ENCODE results near the gene DGLUCY.

Gene DGLUCY, protein sequence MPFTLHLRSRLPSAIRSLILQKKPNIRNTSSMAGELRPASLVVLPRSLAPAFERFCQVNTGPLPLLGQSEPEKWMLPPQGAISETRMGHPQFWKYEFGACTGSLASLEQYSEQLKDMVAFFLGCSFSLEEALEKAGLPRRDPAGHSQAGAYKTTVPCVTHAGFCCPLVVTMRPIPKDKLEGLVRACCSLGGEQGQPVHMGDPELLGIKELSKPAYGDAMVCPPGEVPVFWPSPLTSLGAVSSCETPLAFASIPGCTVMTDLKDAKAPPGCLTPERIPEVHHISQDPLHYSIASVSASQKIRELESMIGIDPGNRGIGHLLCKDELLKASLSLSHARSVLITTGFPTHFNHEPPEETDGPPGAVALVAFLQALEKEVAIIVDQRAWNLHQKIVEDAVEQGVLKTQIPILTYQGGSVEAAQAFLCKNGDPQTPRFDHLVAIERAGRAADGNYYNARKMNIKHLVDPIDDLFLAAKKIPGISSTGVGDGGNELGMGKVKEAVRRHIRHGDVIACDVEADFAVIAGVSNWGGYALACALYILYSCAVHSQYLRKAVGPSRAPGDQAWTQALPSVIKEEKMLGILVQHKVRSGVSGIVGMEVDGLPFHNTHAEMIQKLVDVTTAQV

DNA sequence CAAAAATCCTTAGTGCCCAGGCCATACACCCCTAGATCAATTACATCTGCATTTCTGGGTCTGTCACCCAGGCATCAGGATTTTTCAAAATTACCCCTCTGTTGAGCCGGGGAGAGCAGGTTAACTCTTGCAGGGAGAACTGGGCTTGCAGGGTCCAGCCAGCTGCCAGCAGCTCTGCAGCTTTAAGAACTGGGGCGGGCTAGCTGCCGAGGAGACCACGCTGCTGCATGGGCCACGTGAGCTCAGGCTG, at the start of gene DGLUCY:
Gene DGLUCY, plus strand, starts transcription at position 245 of the 250 bp plus-strand sequence. CDS start 46,222 bp downstream, outside the sequence.
- DNase-seq (ENCODE audit: extremely low read depth, low read depth): no peak
- TF ChIP-seq, protein P1, sequence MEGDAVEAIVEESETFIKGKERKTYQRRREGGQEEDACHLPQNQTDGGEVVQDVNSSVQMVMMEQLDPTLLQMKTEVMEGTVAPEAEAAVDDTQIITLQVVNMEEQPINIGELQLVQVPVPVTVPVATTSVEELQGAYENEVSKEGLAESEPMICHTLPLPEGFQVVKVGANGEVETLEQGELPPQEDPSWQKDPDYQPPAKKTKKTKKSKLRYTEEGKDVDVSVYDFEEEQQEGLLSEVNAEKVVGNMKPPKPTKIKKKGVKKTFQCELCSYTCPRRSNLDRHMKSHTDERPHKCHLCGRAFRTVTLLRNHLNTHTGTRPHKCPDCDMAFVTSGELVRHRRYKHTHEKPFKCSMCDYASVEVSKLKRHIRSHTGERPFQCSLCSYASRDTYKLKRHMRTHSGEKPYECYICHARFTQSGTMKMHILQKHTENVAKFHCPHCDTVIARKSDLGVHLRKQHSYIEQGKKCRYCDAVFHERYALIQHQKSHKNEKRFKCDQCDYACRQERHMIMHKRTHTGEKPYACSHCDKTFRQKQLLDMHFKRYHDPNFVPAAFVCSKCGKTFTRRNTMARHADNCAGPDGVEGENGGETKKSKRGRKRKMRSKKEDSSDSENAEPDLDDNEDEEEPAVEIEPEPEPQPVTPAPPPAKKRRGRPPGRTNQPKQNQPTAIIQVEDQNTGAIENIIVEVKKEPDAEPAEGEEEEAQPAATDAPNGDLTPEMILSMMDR (IDR thresholded peaks at IDR 0.05; ENCODE audit: low read depth, low read length): no peak

DNA sequence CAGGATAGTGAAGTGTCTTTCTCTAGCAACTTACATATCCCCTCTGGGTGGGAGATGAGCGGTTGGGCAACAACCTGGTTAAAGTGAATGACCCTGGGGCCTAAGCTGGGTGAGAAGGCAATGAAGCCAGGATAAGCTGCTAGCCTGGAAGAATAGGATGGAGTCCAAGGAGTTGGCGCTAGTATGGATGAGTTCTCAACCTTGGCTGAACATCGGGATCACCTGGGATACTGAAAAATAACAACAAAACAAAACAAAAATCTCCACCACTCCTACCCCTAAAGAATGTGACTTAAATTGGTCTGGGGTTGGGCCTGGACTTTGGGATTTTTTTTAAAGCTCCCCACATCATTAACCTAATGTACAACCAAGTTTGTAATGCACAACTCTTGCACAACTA, 48.6 kb upstream of the DGLUCY start:
- no peak for DNase-seq (ENCODE audit: extremely low read depth, low read depth)

DNA sequence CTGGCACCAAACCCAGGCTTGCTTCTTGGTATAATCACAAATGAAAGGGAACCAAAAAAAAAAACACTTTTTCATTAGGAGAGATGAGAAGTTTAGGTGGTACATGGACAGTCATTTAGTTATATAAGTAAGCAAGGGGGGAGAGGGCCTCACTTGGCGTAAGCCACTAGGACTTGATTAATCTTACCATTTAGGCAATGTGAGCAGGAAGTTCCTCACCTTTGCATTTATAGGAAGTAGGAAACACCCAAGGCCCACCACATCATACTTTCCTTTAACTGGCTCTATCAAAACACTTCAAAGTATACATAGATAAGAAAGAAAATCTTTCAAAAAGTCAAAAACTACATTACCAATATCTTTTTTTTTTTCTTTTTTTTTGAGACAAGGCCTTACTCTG, 46.7 kb upstream of the DGLUCY start:
- TF ChIP-seq, protein P1 (IDR thresholded peaks at IDR 0.05; ENCODE audit: low read depth, low read length): no peak

More for the DNA sequence above, 48.6 kb upstream of the DGLUCY start:
- TF ChIP-seq, protein P1 (IDR thresholded peaks at IDR 0.05; ENCODE audit: low read depth, low read length): no peak

DNA sequence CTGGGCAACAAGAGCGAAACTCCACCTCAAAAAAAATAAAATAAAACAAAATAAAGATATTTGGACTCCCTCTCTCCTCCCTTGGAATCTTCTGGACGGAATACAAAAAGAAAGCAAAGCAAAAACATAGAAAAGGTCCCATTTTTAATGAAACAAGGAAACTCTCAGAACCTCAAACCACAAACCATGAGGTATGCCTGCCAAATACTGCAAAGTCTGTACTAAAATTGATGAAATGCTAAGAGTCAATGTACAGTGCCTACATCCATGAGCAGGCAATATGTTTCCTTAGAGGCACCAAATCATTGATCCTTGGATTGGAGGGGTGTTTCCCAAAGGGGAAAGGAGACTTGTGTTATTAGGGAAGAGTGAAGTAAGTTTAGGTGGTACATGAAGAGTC, 45.2 kb upstream of the DGLUCY start:
- TF ChIP-seq, protein P1 (IDR thresholded peaks at IDR 0.05; ENCODE audit: low read depth, low read length): no peak
- DNase-seq (ENCODE audit: extremely low read depth, low read depth): no peak

More for the DNA sequence above, 46.7 kb upstream of the DGLUCY start:
- DNase-seq (ENCODE audit: extremely low read depth, low read depth): no peak

DNA sequence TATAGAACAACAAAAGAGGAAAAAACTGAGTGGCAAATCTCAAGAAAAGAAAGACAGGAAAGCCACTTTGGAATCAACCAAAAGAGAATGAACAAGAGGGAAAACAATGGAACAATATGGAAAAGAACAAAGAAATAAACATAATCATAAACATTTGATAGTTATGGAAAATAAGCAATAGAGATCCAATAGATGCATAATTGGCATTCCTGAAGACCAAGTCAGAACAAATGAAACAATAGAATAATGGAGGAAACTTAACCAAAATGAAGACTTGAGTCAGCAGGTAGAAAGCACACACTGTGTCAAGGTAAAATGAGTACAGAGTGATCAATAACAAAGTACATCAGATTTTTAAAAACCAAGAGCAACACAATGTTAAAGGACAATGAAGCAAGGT, 43.3 kb upstream of the DGLUCY start:
- TF ChIP-seq, protein P1 (IDR thresholded peaks at IDR 0.05; ENCODE audit: low read depth, low read length): no peak
- DNase-seq (ENCODE audit: extremely low read depth, low read depth): no peak

DNA sequence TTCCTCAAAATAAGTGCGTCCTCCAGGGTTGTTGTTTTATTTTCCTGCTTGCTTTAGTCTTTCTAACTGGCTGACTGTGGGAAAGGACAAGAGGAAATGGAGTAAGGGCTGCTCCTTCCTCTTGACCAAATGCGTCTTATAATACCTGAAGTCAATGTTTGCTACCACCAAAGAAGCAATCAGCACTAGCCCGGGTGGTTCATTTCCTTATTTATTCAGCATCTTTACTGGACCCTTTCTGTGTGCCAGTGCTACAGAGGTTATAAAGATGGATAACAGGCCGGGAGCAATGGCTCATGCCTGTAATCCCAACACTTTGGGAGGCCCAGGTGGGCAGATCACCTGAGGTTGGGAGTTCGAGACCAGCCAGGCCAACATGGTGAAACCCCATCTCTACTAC, 38.3 kb upstream of the DGLUCY start:
- DNase-seq (ENCODE audit: extremely low read depth, low read depth): no peak

More for the DNA sequence above, 38.3 kb upstream of the DGLUCY start:
- TF ChIP-seq, protein P1 (IDR thresholded peaks at IDR 0.05; ENCODE audit: low read depth, low read length): no peak

All from AG09319 (cell line).